GM12875 (cell line): ENCODE results near the gene ATL1.

Source experiments
- H3K4me3 ChIP-seq: one replicate; pipeline ENCODE4 v1.5.1; 2011; ENCODE audit warnings: low read depth, low read length, control low read depth
- TF ChIP-seq, protein P1 (sequence below): IDR thresholded peaks from 2 replicates; pipeline ENCODE4 v1.5.1; 2011; ENCODE audit warnings: low read depth, mild to moderate bottlenecking, control low read depth, inconsistent platforms, low read length, moderate library complexity, borderline replicate concordance; ENCODE audit not compliant: insufficient read depth

The ATL1 gene

GRCh38 chr14:50612806-50613205 lies 52.9 kb downstream of the ATL1 start:
- H3K4me3 ChIP-seq, result no peak overlapping the region
- TF ChIP-seq, protein P1, sequence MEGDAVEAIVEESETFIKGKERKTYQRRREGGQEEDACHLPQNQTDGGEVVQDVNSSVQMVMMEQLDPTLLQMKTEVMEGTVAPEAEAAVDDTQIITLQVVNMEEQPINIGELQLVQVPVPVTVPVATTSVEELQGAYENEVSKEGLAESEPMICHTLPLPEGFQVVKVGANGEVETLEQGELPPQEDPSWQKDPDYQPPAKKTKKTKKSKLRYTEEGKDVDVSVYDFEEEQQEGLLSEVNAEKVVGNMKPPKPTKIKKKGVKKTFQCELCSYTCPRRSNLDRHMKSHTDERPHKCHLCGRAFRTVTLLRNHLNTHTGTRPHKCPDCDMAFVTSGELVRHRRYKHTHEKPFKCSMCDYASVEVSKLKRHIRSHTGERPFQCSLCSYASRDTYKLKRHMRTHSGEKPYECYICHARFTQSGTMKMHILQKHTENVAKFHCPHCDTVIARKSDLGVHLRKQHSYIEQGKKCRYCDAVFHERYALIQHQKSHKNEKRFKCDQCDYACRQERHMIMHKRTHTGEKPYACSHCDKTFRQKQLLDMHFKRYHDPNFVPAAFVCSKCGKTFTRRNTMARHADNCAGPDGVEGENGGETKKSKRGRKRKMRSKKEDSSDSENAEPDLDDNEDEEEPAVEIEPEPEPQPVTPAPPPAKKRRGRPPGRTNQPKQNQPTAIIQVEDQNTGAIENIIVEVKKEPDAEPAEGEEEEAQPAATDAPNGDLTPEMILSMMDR, result no peak

GRCh38 chr14:50615056-50615455 lies 55.1 kb downstream of the ATL1 start:
- no peak overlapping the region for H3K4me3 ChIP-seq
- TF ChIP-seq, protein P1, result no peak

GRCh38 chr14:50615552-50615951 lies 55.6 kb downstream of the ATL1 start:
- TF ChIP-seq, protein P1, result no peak
- no peak overlapping the region for H3K4me3 ChIP-seq

DNA sequence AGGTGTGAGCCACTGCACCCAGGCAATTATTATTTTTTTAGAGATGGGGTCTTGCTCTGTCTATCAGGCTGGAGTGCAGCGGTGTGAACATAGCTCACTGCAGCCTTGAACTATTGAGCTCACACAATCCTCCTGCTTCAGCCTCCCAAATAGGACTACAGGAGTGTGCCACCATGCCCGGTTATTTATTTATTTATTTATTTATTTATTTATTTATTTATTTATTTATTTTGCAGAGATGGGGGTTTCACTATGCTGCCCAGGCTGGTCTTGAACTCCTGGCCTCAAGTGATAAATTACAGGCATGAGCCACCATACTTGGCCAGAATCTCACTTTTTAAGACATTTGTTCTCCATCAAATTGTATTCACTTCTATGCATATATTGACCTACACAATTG lies 56.3 kb downstream of the ATL1 start:
- H3K4me3 ChIP-seq, result no peak overlapping the region
- TF ChIP-seq, protein P1, result no peak

DNA sequence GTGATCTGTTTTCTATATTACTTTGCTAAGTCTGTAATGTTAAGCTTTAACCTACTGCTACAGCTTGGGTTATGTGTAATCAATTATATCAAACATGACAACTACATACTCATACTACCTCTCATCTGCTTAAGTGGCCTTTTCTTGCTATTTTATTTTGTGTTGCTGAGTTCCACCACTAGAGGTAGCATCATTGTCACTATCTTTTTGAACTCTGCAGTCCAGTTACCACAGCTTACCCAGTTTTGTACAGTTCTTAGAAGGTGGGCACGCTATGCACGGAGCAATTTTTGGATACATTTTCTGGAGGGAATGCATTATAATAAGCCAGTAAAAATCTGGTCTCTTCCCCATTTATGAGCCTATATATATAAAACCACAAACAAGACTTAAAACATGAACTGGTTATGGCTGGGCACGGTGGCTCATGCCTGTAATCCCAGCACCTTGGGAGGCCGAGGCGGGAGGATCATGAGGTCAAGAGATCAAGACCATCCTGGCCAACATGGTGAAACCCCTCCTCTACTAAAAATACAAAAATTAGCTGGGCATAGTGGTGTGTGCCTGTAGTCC lies 59.7 kb downstream of the ATL1 start:
- H3K4me3 ChIP-seq, result no peak overlapping the region

DNA sequence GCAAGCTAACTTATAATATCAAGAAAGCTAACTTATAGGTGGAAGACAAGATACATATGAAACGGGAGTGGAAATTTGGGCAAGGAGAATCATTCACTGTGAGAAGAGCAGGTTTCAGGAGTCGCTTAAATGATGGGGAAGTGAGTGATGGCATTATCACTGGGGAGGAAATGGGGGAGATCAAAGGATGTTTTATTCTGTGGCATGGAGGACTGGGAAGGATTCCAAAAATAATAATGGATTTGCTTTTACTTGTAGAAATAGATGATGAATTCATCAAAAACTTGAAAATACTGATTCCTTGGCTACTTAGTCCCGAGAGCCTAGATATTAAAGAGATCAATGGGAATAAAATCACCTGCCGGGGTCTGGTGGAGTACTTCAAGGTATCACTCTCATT lies 60.4 kb downstream of the ATL1 start:
- TF ChIP-seq, protein P1, result no peak
- no peak overlapping the region for H3K4me3 ChIP-seq

More for the DNA sequence above, 59.7 kb downstream of the ATL1 start:
- TF ChIP-seq, protein P1, result peak; percentile 62

DNA sequence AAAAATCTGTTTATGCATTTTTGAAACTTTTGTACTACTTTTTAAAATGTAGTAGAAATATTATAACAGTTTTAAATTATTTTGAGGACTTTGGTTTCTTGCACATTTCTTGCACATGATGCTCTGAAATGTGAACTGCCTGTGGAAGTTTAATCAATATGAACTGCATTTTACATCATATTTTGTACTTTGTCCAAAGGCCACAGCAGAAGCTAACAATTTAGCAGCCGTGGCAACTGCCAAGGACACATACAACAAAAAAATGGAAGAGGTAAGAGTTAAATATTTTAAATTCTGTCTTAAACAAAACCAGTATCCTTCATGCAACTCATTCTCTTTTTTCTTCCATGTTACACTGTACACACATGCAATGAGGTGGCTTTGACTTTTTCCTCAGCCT lies 63.0 kb downstream of the ATL1 start:
- no peak overlapping the region for H3K4me3 ChIP-seq
- TF ChIP-seq, protein P1, result no peak
